A673 (cell line): Measurements from ENCODE around the gene MYRIP. TPM values are rescaled to one million over a fixed set of nuclear protein-coding genes. Genes with fewer than 3 reads are reported as not detected.
"Not testable (repeated sequence)": the region's sequence is repeated elsewhere in the genome, so short reads cannot be mapped to it uniquely, and the experiment has no call there.

Source experiments
- BruUV-seq: library from RNA; stranded (reverse); fragments of 400-500 nt; replicated peaks from 2 replicates; lab custom pipeline; 2021; lab: Mats Ljungman, UMichigan
- CTCF ChIA-PET: fragments of 300-600 bp; sonication (Branson Sonifier 250); formaldehyde crosslinking; loops from one replicate; lab custom pipeline; 2022; ENCODE audit warnings: antibody characterized with exemption; lab: Charles Lee
- POLR2A ChIA-PET: fragments of 300-600 bp; sonication (Branson Sonifier 250); formaldehyde crosslinking; loops from one replicate; lab custom pipeline; 2022; ENCODE audit warnings: antibody characterized with exemption; ENCODE audit not compliant: low non-redundant PET; lab: Charles Lee
- DNase-seq: peaks from one replicate; pipeline ENCODE4 v3.0.0-alpha.2; 2015; ENCODE audit warnings: low spot score
- H3K27ac ChIP-seq: fragments of 200-600 bp; sonication (generic); 2 replicates; pipeline ENCODE4 v1.5.1; 2016; ENCODE audit warnings: mixed run types, low read depth, mild to moderate bottlenecking, mixed read lengths, antibody characterized with exemption, low read length; ENCODE audit not compliant: poor library complexity, severe bottlenecking
- H3K27me3 ChIP-seq: fragments of 200-600 bp; sonication (generic); replicated peaks from 2 replicates; pipeline ENCODE4 v1.6.1; 2017; ENCODE audit warnings: mixed run types, low read depth, mild to moderate bottlenecking, mixed read lengths, antibody characterized with exemption, low read length; ENCODE audit not compliant: insufficient read depth, poor library complexity
- H3K36me3 ChIP-seq: fragments of 200-600 bp; sonication (generic); 2 replicates; pipeline ENCODE4 v1.6.1; 2016; ENCODE audit warnings: mixed run types, mild to moderate bottlenecking, mixed read lengths, antibody characterized with exemption, low read length; ENCODE audit not compliant: insufficient read depth, poor library complexity, severe bottlenecking
- H3K4me1 ChIP-seq: fragments of 200-600 bp; sonication (generic); 2 replicates; pipeline ENCODE4 v1.6.1; 2017; ENCODE audit warnings: mixed run types, mild to moderate bottlenecking, mixed read lengths, antibody characterized with exemption, low read length; ENCODE audit not compliant: insufficient read depth, poor library complexity, severe bottlenecking
- H3K4me3 ChIP-seq: fragments of 200-600 bp; sonication (generic); 2 replicates; pipeline ENCODE4 v1.5.1; 2016; ENCODE audit warnings: low read depth, mixed run types, mild to moderate bottlenecking, mixed read lengths, low read length; ENCODE audit not compliant: poor library complexity, severe bottlenecking
- H3K9me3 ChIP-seq: fragments of 200-600 bp; sonication (generic); 2 replicates; pipeline ENCODE4 v1.6.1; 2016; ENCODE audit warnings: mixed run types, low read depth, mild to moderate bottlenecking, mixed read lengths, antibody characterized with exemption, low read length; ENCODE audit not compliant: poor library complexity, severe bottlenecking
- EZH2 ChIP-seq: fragments of 200-600 bp; sonication (generic); IDR thresholded peaks from 2 replicates; pipeline ENCODE4 v1.6.1; 2017; ENCODE audit warnings: borderline replicate concordance, low read depth, mild to moderate bottlenecking, mixed read lengths, antibody characterized with exemption, low read length; ENCODE audit not compliant: poor library complexity, severe bottlenecking
- intact Hi-C: fragments of 100-400 bp; cut with micrococcal nuclease; formaldehyde crosslinking; loops from one replicate; pipeline ENCODE4 v1.10.0; 2022; ENCODE audit not compliant: unreplicated experiment
- total RNA-seq: library from RNA; stranded (reverse); gene quantifications from 2 replicates; pipeline ENCODE4 v1.2.3, GENCODE V29; 2021
- TF ChIP-seq, protein P1 (sequence below): fragments of 300-800, 200-600 bp; sonication (generic); conservative IDR thresholded peaks from 2 replicates; pipeline ENCODE4 v1.5.1; 2017; ENCODE audit warnings: low read depth, mild to moderate bottlenecking, antibody characterized with exemption, low read length, moderate library complexity, mixed read lengths

Gene MYRIP
- total RNA-seq, 1 experiment from 2014 or later, result not detected

DNA sequence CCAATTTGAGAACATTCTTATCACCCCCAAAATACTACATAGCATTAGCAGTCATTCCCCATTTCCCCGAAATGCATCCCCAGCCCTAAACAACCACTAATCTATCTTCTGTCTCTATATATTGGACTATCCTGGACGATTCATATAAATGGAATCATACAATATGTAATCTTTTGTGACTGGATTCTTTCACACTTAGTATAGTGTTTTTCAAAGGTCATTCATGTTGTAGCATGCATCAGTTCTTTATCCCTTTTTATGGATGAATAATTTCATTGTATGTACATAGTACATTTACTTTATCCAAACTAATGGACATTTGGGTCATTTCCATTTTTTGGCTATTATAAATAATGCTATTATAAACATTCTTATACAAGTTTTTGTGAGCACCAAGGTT is 472.6 kb downstream of the MYRIP start:
- H3K4me1 ChIP-seq, result no peaks in the 10 kb centered on the region
- TF ChIP-seq EZH2, result no peak
- TF ChIP-seq, protein P1, sequence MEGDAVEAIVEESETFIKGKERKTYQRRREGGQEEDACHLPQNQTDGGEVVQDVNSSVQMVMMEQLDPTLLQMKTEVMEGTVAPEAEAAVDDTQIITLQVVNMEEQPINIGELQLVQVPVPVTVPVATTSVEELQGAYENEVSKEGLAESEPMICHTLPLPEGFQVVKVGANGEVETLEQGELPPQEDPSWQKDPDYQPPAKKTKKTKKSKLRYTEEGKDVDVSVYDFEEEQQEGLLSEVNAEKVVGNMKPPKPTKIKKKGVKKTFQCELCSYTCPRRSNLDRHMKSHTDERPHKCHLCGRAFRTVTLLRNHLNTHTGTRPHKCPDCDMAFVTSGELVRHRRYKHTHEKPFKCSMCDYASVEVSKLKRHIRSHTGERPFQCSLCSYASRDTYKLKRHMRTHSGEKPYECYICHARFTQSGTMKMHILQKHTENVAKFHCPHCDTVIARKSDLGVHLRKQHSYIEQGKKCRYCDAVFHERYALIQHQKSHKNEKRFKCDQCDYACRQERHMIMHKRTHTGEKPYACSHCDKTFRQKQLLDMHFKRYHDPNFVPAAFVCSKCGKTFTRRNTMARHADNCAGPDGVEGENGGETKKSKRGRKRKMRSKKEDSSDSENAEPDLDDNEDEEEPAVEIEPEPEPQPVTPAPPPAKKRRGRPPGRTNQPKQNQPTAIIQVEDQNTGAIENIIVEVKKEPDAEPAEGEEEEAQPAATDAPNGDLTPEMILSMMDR, result no peak
- intact Hi-C loops, result no loop called here
- BruUV-seq, result no TSS peak
- no peaks in the 10 kb centered on the region for H3K36me3 ChIP-seq
- no peaks in the 10 kb centered on the region for H3K9me3 ChIP-seq
- no peaks in the 10 kb centered on the region for H3K27me3 ChIP-seq
- H3K4me3 ChIP-seq, result no peak overlapping the region
- no peak overlapping the region for H3K27ac ChIP-seq
- POLR2A ChIA-PET, result no interaction called here
- no peak for DNase-seq
- CTCF ChIA-PET, result no interaction called here

DNA sequence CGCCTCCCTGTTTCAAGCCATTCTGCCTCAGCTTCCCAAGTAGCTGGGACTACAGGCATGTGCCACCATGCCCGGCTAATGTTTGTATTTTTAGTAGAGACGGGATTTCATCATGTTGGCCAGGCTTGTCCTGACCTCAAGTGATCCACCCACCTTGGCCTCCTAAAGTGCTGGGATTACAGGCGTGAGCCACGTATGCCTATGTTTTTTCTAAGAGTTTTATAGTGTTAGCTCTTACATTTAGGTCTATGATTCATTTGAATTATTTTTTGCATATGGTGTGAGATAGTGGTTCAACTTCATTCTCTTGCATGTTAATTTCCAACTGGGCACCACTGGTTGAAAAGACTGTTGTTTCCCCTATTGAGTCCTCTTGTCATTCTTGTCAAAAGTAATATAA is 473.6 kb downstream of the MYRIP start:
- H3K27me3 ChIP-seq, POLR2A ChIA-PET, H3K4me1 ChIP-seq, intact Hi-C loops, H3K36me3 ChIP-seq, BruUV-seq, H3K9me3 ChIP-seq, CTCF ChIA-PET, H3K4me3 ChIP-seq, DNase-seq, H3K27ac ChIP-seq: not testable (repeated sequence)

DNA sequence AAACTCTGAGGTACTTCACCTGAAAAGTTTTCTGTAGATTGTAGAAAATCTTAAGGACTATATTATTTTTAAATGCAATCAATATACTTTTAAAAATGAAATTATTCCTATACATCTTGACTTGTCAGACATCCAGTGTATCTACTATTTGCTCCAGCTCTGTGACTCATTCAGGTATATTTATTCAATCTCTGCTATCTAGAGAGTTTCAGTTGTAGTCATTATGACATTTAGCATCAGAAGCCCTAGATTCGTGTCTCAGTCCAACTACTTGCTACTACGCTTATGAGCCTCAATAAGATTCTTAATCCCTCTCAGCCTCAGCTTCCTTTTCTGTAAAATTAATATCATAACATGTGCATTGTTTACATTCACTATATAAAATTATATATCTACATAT is 477.8 kb downstream of the MYRIP start:
- H3K27me3 ChIP-seq, result no peaks in the 10 kb centered on the region
- intact Hi-C loops, result no loop called here
- CTCF ChIA-PET, result no interaction called here
- BruUV-seq, result no TSS peak
- H3K4me3 ChIP-seq, result no peak overlapping the region
- no peaks in the 10 kb centered on the region for H3K4me1 ChIP-seq
- no peaks in the 10 kb centered on the region for H3K9me3 ChIP-seq
- POLR2A ChIA-PET, result no interaction called here
- no peak overlapping the region for H3K27ac ChIP-seq
- H3K36me3 ChIP-seq, result no peaks in the 10 kb centered on the region
- TF ChIP-seq EZH2, result no peak
- DNase-seq, result no peak

DNA sequence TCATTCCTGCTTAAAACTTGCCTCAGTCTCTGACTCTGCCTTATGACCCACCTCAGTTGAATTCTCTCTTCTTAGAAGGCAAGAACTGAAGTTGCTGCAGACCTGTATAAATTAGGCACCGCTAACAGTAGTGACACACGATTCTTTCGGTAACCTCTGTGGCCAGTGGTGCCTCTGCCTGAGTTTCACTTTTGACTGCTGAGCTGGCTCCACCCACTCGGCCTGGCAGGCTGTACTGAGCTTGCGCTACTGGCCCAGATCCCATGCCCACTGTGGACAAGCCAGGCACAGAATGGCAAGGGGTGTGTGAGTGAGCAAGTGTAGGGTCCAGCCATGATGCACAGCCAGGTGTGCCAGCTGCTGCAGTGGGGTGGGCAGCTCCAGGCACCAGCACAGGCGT is 481.0 kb downstream of the MYRIP start:
- ChIA-PET CTCF (no interaction called here), POLR2A (no interaction called here)
- no peaks in the 10 kb centered on the region for H3K27me3 ChIP-seq
- H3K4me3 ChIP-seq, result no peak overlapping the region
- H3K36me3 ChIP-seq, result no peaks in the 10 kb centered on the region
- H3K4me1 ChIP-seq, result no peaks in the 10 kb centered on the region
- no peak for DNase-seq
- no TSS peak for BruUV-seq
- no peak for TF ChIP-seq EZH2
- TF ChIP-seq, protein P1, result no peak
- intact Hi-C loops, result no loop called here
- H3K27ac ChIP-seq, result no peak overlapping the region
- no peaks in the 10 kb centered on the region for H3K9me3 ChIP-seq
